ENCODE data around the gene PXDN.
"Not testable (repeated sequence)": the region's sequence is repeated elsewhere in the genome, so short reads cannot be mapped to it uniquely, and the experiment has no call there.

PXDN gene

GRCh38 chr2:1718339-1719220 is 25.7 kb downstream of the PXDN start:
- no peak overlapping the region for H3K4me3 ChIP-seq (replicated peaks; ENCODE audit: low read depth, low read length)
- DNase-seq (ENCODE audit: extremely low read depth, insufficient read length), result no peak
- H3K27me3 ChIP-seq (replicated peaks; ENCODE audit: control insufficient read depth, insufficient read depth, low read length), result no peaks in the 10 kb centered on the region
- TF ChIP-seq CTCF (IDR thresholded peaks at IDR 0.05; ENCODE audit: insufficient read depth, low read length, poor library complexity, severe bottlenecking), result no peak
- H3K36me3 ChIP-seq (ENCODE audit: control insufficient read depth, insufficient read depth, low read length), result no peaks in the 10 kb centered on the region

GRCh38 chr2:1717113-1717512 is 27.2 kb downstream of the PXDN start:
- H3K36me3 ChIP-seq (ENCODE audit: control insufficient read depth, insufficient read depth, low read length), result no peaks in the 10 kb centered on the region
- no peak for TF ChIP-seq CTCF (IDR thresholded peaks at IDR 0.05; ENCODE audit: insufficient read depth, low read length, poor library complexity, severe bottlenecking)
- DNase-seq (ENCODE audit: extremely low read depth, insufficient read length), result no peak
- no peaks in the 10 kb centered on the region for H3K27me3 ChIP-seq (replicated peaks; ENCODE audit: control insufficient read depth, insufficient read depth, low read length)
- H3K4me3 ChIP-seq (replicated peaks; ENCODE audit: low read depth, low read length), result no peak overlapping the region

GRCh38 chr2:1716441-1716840 is 27.9 kb downstream of the PXDN start:
- DNase-seq (ENCODE audit: extremely low read depth, insufficient read length), result no peak
- Histone ChIP-seq H3K4me3 (replicated peaks; ENCODE audit: low read depth, low read length) (no peak overlapping the region), H3K27me3 (replicated peaks; ENCODE audit: control insufficient read depth, insufficient read depth, low read length) (no peaks in the 10 kb centered on the region), H3K36me3 (ENCODE audit: control insufficient read depth, insufficient read depth, low read length) (no peaks in the 10 kb centered on the region)
- TF ChIP-seq CTCF (IDR thresholded peaks at IDR 0.05; ENCODE audit: insufficient read depth, low read length, poor library complexity, severe bottlenecking), result no peak

GRCh38 chr2:1716014-1716305 is 28.4 kb downstream of the PXDN start:
- H3K36me3 ChIP-seq (ENCODE audit: control insufficient read depth, insufficient read depth, low read length); H3K4me3 ChIP-seq (replicated peaks; ENCODE audit: low read depth, low read length); DNase-seq (ENCODE audit: extremely low read depth, insufficient read length); H3K27me3 ChIP-seq (replicated peaks; ENCODE audit: control insufficient read depth, insufficient read depth, low read length): not testable (repeated sequence)

- no peaks in the 10 kb centered on the region for H3K27me3 ChIP-seq (replicated peaks; ENCODE audit: control insufficient read depth, insufficient read depth, low read length)
- no peak for DNase-seq (ENCODE audit: extremely low read depth, insufficient read length)
- H3K4me3 ChIP-seq (replicated peaks; ENCODE audit: low read depth, low read length), result no peak overlapping the region
- no peaks in the 10 kb centered on the region for H3K36me3 ChIP-seq (ENCODE audit: control insufficient read depth, insufficient read depth, low read length)
- TF ChIP-seq CTCF (IDR thresholded peaks at IDR 0.05; ENCODE audit: insufficient read depth, low read length, poor library complexity, severe bottlenecking), result no peak
Observed at GRCh38 chr2:1715184-1716013, 28.9 kb downstream of the PXDN start.

Measured in GM06990 (cell line).